IMR-90 (cell line): ENCODE measurements around the gene VPS37B. TPM values are rescaled to one million over a fixed set of nuclear protein-coding genes. Genes with fewer than 3 reads are reported as not detected.

Experiments
- ATAC-seq: fragments of 200-7000 bp; cut with Tn5 transposase; 2 replicates; pipeline ENCODE4 v1.9.1; 2020; ENCODE audit warnings: low read depth, mild to moderate bottlenecking, moderate library complexity
- BruUV-seq: library from RNA; stranded (reverse); fragments of 400-500 nt; replicated peaks from 2 replicates; lab custom pipeline; 2021; lab: Mats Ljungman, UMichigan
- CTCF ChIA-PET: fragments of 300-600 bp; formaldehyde crosslinking; extraction: SDS; loops from one replicate; lab custom pipeline; 2021; ENCODE audit warnings: antibody characterized with exemption; lab: Yijun Ruan, JAX
- POLR2A ChIA-PET: fragments of 300-600 bp; sonication (Branson Sonifier 250); formaldehyde crosslinking; loops from one replicate; lab custom pipeline; 2022; ENCODE audit warnings: antibody characterized with exemption; ENCODE audit not compliant: unreplicated experiment; lab: Charles Lee
- DNase-seq: peaks from one replicate; pipeline ENCODE4 v3.0.0; 2013
- H2AFZ ChIP-seq: replicated peaks from 2 replicates; pipeline ENCODE3; 2013; ENCODE audit warnings: low read length, mild to moderate bottlenecking; ENCODE audit not compliant: poor library complexity
- H2AK5ac ChIP-seq: 2 replicates; pipeline ENCODE4 v1.6.1; 2013; ENCODE audit warnings: low read depth, low read length, inconsistent platforms
- H2AK9ac ChIP-seq: replicated peaks from 2 replicates; pipeline ENCODE3; 2013; ENCODE audit warnings: mild to moderate bottlenecking, low read depth, low read length, moderate library complexity; ENCODE audit not compliant: poor library complexity
- H2BK120ac ChIP-seq: 2 replicates; pipeline ENCODE4 v1.6.1; 2013; ENCODE audit warnings: low read depth, low read length, inconsistent platforms
- H2BK15ac ChIP-seq: 3 replicates; pipeline ENCODE4 v1.6.1; 2013; ENCODE audit warnings: low read depth, low read length, inconsistent platforms
- H2BK20ac ChIP-seq: 2 replicates; pipeline ENCODE4 v1.6.1; 2013; ENCODE audit warnings: low read depth, mild to moderate bottlenecking, inconsistent platforms, low read length, moderate library complexity
- H2BK5ac ChIP-seq: 2 replicates; pipeline ENCODE4 v1.6.1; 2013; ENCODE audit warnings: mild to moderate bottlenecking, low read depth, low read length, inconsistent platforms; ENCODE audit not compliant: poor library complexity, severe bottlenecking
- H3K14ac ChIP-seq: replicated peaks from 2 replicates; pipeline ENCODE4 v1.6.1; 2013; ENCODE audit warnings: low read depth, low read length, inconsistent platforms
- H3K18ac ChIP-seq: 2 replicates; pipeline ENCODE4 v1.6.1; 2013; ENCODE audit warnings: low read depth, low read length, control low read depth
- H3K23ac ChIP-seq: 2 replicates; pipeline ENCODE4 v1.6.1; 2013; ENCODE audit warnings: low read depth, low read length, inconsistent platforms
- H3K27ac ChIP-seq: 2 replicates; pipeline ENCODE4 v1.5.1; 2013; ENCODE audit warnings: mild to moderate bottlenecking, control low read depth, low read length; ENCODE audit not compliant: insufficient read depth
- H3K27me3 ChIP-seq: 2 replicates; pipeline ENCODE4 v1.6.1; 2013; ENCODE audit warnings: low read length; ENCODE audit not compliant: control insufficient read depth, insufficient read depth
- H3K36me3 ChIP-seq: 2 replicates; pipeline ENCODE4 v1.6.1; 2013; ENCODE audit warnings: low read length, mixed read lengths; ENCODE audit not compliant: control insufficient read depth, insufficient read depth
- H3K4ac ChIP-seq: 2 replicates; pipeline ENCODE4 v1.6.1; 2013; ENCODE audit warnings: low read depth, low read length, inconsistent platforms
- H3K4me1 ChIP-seq: 2 replicates; pipeline ENCODE4 v1.6.1; 2013; ENCODE audit warnings: low read length, mixed read lengths; ENCODE audit not compliant: control insufficient read depth, insufficient read depth
- H3K4me2 ChIP-seq: 2 replicates; pipeline ENCODE4 v1.6.1; 2013; ENCODE audit warnings: low read depth, mild to moderate bottlenecking, control low read depth, low read length, moderate library complexity
- H3K4me3 ChIP-seq: 2 replicates; pipeline ENCODE4 v1.5.1; 2013; ENCODE audit warnings: low read depth, mild to moderate bottlenecking, control low read depth, low read length, moderate library complexity; ENCODE audit not compliant: insufficient read depth
- H3K56ac ChIP-seq: 2 replicates; pipeline ENCODE4 v1.6.1; 2013; ENCODE audit warnings: low read length, inconsistent platforms; ENCODE audit not compliant: insufficient read depth; ENCODE audit errors: extremely low read depth
- H3K79me1 ChIP-seq, 2 experiments: 2 replicates each; pipeline ENCODE4 v1.6.1; 2013; ENCODE audit warnings: low read length in 2 of 2, inconsistent platforms in 1 of 2, low read depth in 1 of 2
- H3K9ac ChIP-seq: 2 replicates; pipeline ENCODE4 v1.6.1; 2013; ENCODE audit warnings: low read depth, low read length, control low read depth
- H3K9me1 ChIP-seq: 2 replicates; pipeline ENCODE4 v1.6.1; 2013; ENCODE audit warnings: low read length, inconsistent platforms; ENCODE audit not compliant: insufficient read depth
- H3K9me3 ChIP-seq: 2 replicates; pipeline ENCODE4 v1.6.1; 2013; ENCODE audit warnings: low read length; ENCODE audit not compliant: control insufficient read depth, insufficient read depth
- H4K20me1 ChIP-seq: 2 replicates; pipeline ENCODE4 v1.6.1; 2013; ENCODE audit warnings: low read length, inconsistent platforms; ENCODE audit not compliant: insufficient read depth
- H4K5ac ChIP-seq: 2 replicates; pipeline ENCODE4 v1.6.1; 2013; ENCODE audit warnings: mild to moderate bottlenecking, low read depth, low read length, control low read depth
- H4K8ac ChIP-seq, 2 experiments: 2 replicates each; pipeline ENCODE4 v1.6.1; 2013; ENCODE audit warnings: low read depth in 2 of 2, low read length in 2 of 2, control low read depth in 1 of 2, inconsistent platforms in 1 of 2
- H4K91ac ChIP-seq: 2 replicates; pipeline ENCODE4 v1.6.1; 2013; ENCODE audit warnings: low read depth, low read length, inconsistent platforms; ENCODE audit not compliant: insufficient read depth
- BHLHE40 ChIP-seq: fragments of 150-350 bp; IDR thresholded peaks from 2 replicates; pipeline ENCODE4 v1.6.1; 2016; ENCODE audit warnings: mild to moderate bottlenecking, low read depth, low read length
- CEBPB ChIP-seq: IDR thresholded peaks from 2 replicates; pipeline ENCODE4 v1.6.1; 2012; ENCODE audit warnings: low read depth, low read length, improper control_type of control experiment
- CHD1 ChIP-seq: IDR thresholded peaks from 2 replicates; pipeline ENCODE4 v1.6.1; 2012; ENCODE audit warnings: low read depth, low read length, improper control_type of control experiment
- CTCF ChIP-seq: conservative IDR thresholded peaks from 2 replicates; pipeline ENCODE4 v1.5.1; 2012; ENCODE audit warnings: mild to moderate bottlenecking, low read depth, low read length, improper control_type of control experiment
- ELK1 ChIP-seq: fragments of 150-350 bp; IDR thresholded peaks from 2 replicates; pipeline ENCODE4 v1.6.1; 2016; ENCODE audit warnings: low read depth, mild to moderate bottlenecking, low read length, moderate library complexity, borderline replicate concordance
- FOS ChIP-seq: fragments of 150-350 bp; IDR thresholded peaks from 2 replicates; pipeline ENCODE4 v1.6.1; 2016; ENCODE audit warnings: low read depth, low read length
- MAFK ChIP-seq: IDR thresholded peaks from 2 replicates; pipeline ENCODE4 v1.6.1; 2012; ENCODE audit warnings: low read depth, low read length, improper control_type of control experiment
- MAZ ChIP-seq: IDR thresholded peaks from 2 replicates; pipeline ENCODE4 v1.6.1; 2012; ENCODE audit warnings: low read depth, mild to moderate bottlenecking, low read length, improper control_type of control experiment, moderate library complexity, borderline replicate concordance
- MXI1 ChIP-seq: IDR thresholded peaks from 2 replicates; pipeline ENCODE4 v1.6.1; 2012; ENCODE audit warnings: low read depth, mild to moderate bottlenecking, low read length, moderate library complexity, borderline replicate concordance
- NFE2L2 ChIP-seq: fragments of 150-350 bp; IDR thresholded peaks from 2 replicates; pipeline ENCODE4 v1.6.1; 2016; ENCODE audit warnings: low read depth, mild to moderate bottlenecking, low read length
- POLR2A ChIP-seq: IDR thresholded peaks from 2 replicates; pipeline ENCODE4 v1.6.1; 2012; ENCODE audit warnings: mild to moderate bottlenecking, low read depth, low read length
- RAD21 ChIP-seq: IDR thresholded peaks from 2 replicates; pipeline ENCODE4 v1.6.1; 2012; ENCODE audit warnings: low read length, improper control_type of control experiment
- RCOR1 ChIP-seq: IDR thresholded peaks from 2 replicates; pipeline ENCODE4 v1.6.1; 2012; ENCODE audit warnings: mild to moderate bottlenecking, low read length, improper control_type of control experiment; ENCODE audit not compliant: insufficient replicate concordance
- RFX5 ChIP-seq: IDR thresholded peaks from 2 replicates; pipeline ENCODE4 v1.8.0; 2012; ENCODE audit warnings: low read depth, mild to moderate bottlenecking, low read length, moderate library complexity
- SMC3 ChIP-seq: fragments of 150-350 bp; IDR thresholded peaks from 2 replicates; pipeline ENCODE4 v1.6.1; 2016; ENCODE audit warnings: low read depth, mild to moderate bottlenecking, antibody characterized with exemption, low read length, moderate library complexity
- USF2 ChIP-seq: fragments of 150-350 bp; IDR thresholded peaks from 2 replicates; pipeline ENCODE4 v1.6.1; 2017; ENCODE audit warnings: mild to moderate bottlenecking, antibody characterized with exemption, low read length, low read depth
- WGBS, 2 experiments: methylation state at CpG; one replicate each; pipeline versions ENCODE4 v1.1.5 to v1.1.7; 2013; ENCODE audit warnings: missing lambda C conversion rate in 2 of 2; ENCODE audit not compliant: insufficient read length in 1 of 2; ENCODE audit errors: extremely low coverage in 2 of 2; 5-methylcytosine and 5-hydroxymethylcytosine counted together
- dilution Hi-C: fragments of 300-500 bp; cut with HindIII; formaldehyde crosslinking; loops from one replicate; pipeline ENCODE4 v1.14.3; 2018; ENCODE audit warnings: low sequenced_read_pairs; ENCODE audit not compliant: unreplicated experiment
- in situ Hi-C: fragments of 300-500 bp; cut with MboI; formaldehyde crosslinking; loops from 3 replicates; pipeline ENCODE4 v1.14.3; 2019; ENCODE audit warnings: low sequenced_read_pairs, inconsistent platforms, mixed read lengths
- intact Hi-C: fragments of 100-400 bp; cut with micrococcal nuclease; formaldehyde crosslinking; loops from 2 replicates; pipeline ENCODE4 v1.10.0; 2022
- polyA plus RNA-seq, 3 experiments: library from polyadenylated mRNA; depleted of rRNA; stranded (reverse); fragments of >200 nt; gene quantifications; 2 replicates each; pipeline ENCODE4 v1.2.3, GENCODE V29; 2012; ENCODE audit warnings: low replicate concordance in 1 of 3
- total RNA-seq: library from RNA; depleted of rRNA; stranded (reverse); fragments of >200 nt; gene quantifications from 2 replicates; pipeline ENCODE4 v1.2.3, GENCODE V29; 2012

The VPS37B gene
- total and polyA plus RNA-seq, 2 of the 4 experiments (the other 2 are of a cell fraction) = 8.6 to 25.7 TPM

- peaks cover 43% of the 10 kb centered on the region for H3K9me1 ChIP-seq
- H3K79me1 ChIP-seq = peaks cover 0 to 14% of the 10 kb centered on the region in 2 experiments; a peak in 1 of 4 replicates
- no peak overlapping the region; a peak in 1 of 4 replicates for H4K8ac ChIP-seq
- no peak overlapping the region for H4K5ac ChIP-seq
- H3K27ac ChIP-seq = no peak overlapping the region
- POLR2A ChIA-PET = no interaction called here
- H2AK9ac ChIP-seq = no peak overlapping the region
- H3K18ac ChIP-seq = no peak overlapping the region
- no peak for TF ChIP-seq MXI1
- TF ChIP-seq RFX5 = no peak
- TF ChIP-seq USF2 = no peak
- TF ChIP-seq MAFK = no peak
- no peak for TF ChIP-seq RAD21
- no peak for TF ChIP-seq MAZ
- no peak for TF ChIP-seq SMC3
- no peak for TF ChIP-seq POLR2A
- no peak for TF ChIP-seq CHD1
- TF ChIP-seq FOS = no peak
- TF ChIP-seq ELK1 = no peak
- TF ChIP-seq CTCF = no peak
- no peak for TF ChIP-seq BHLHE40
- no peak for TF ChIP-seq NFE2L2
- no peak for TF ChIP-seq RCOR1
- no peak for TF ChIP-seq CEBPB
- no peak overlapping the region for H3K23ac ChIP-seq
- no peaks in the 10 kb centered on the region for H3K27me3 ChIP-seq
- 0 out of 2 replicates have a peak overlapping the region, but pooled peaks have one; percentile 9 for H2BK20ac ChIP-seq
- peak overlapping the region; percentile 38 for H2AFZ ChIP-seq
- no peaks in the 10 kb centered on the region for H3K36me3 ChIP-seq
- H3K4ac ChIP-seq = peak overlapping the region; percentile 27; the same call in 1 of the 2 replicates
- DNase-seq (peak; percentile 30), ATAC-seq (no peak)
- intact Hi-C loops (no loop called here), in situ Hi-C loops (no loop called here), dilution Hi-C loops (no loop called here)
- H2BK120ac ChIP-seq = no peak overlapping the region; the same call in 1 of the 2 replicates
- no peak overlapping the region for H3K14ac ChIP-seq
- no peaks in the 10 kb centered on the region for H3K9me3 ChIP-seq
- no peak overlapping the region for H2BK5ac ChIP-seq
- no peak overlapping the region for H3K56ac ChIP-seq
- H3K4me1 ChIP-seq = peaks cover 22% of the 10 kb centered on the region
- BruUV-seq = no TSS peak
- H4K91ac ChIP-seq = no peak overlapping the region
- no peak overlapping the region for H2BK15ac ChIP-seq
- CTCF ChIA-PET = no interaction called here
- no peak overlapping the region for H3K9ac ChIP-seq
- H2AK5ac ChIP-seq = no peak overlapping the region
- H3K4me3 ChIP-seq = no peak overlapping the region
- H3K4me2 ChIP-seq = no peak overlapping the region
- H4K20me1 ChIP-seq = no peaks in the 10 kb centered on the region
- WGBS, 2 experiments = 78% methylated on average over 3 of the region's 13 CpGs; no CpG with 5 or more reads in 1 of the 2 experiments
Measured at GRCh38 chr12:122943196-122943595, 47.3 kb upstream of the VPS37B start.
